GM18526 (cell line): Measurements from ENCODE around the gene SERPINE3.

Source experiments
- POLR2A ChIP-seq: IDR thresholded peaks from 3 replicates; pipeline ENCODE4 v1.6.1; 2011; ENCODE audit not compliant: insufficient read length; ENCODE audit errors: extremely low read depth

SERPINE3 gene

GRCh38 chr13:51341232-51341631 lies 1.7 kb downstream of the SERPINE3 start:
- TF ChIP-seq POLR2A: no peak

- no peak for TF ChIP-seq POLR2A
These were observed 2.3 kb downstream of the SERPINE3 start for GRCh38 chr13:51341791-51342190.

GRCh38 chr13:51342706-51343105 lies 3.2 kb downstream of the SERPINE3 start:
- no peak for TF ChIP-seq POLR2A

- TF ChIP-seq POLR2A: no peak
These were observed 4.0 kb downstream of the SERPINE3 start for GRCh38 chr13:51343475-51343874.

- TF ChIP-seq POLR2A: no peak
These were observed 6.9 kb downstream of the SERPINE3 start for GRCh38 chr13:51346397-51346796.

GRCh38 chr13:51347099-51347498 lies 7.6 kb downstream of the SERPINE3 start:
- TF ChIP-seq POLR2A: no peak

- TF ChIP-seq POLR2A: no peak
These were observed 8.8 kb downstream of the SERPINE3 start for GRCh38 chr13:51348069-51348967.

GRCh38 chr13:51349016-51349415 lies 9.5 kb downstream of the SERPINE3 start:
- no peak for TF ChIP-seq POLR2A

GRCh38 chr13:51355217-51355616 lies 15.7 kb downstream of the SERPINE3 start:
- no peak for TF ChIP-seq POLR2A

- no peak for TF ChIP-seq POLR2A
These were observed 18.6 kb downstream of the SERPINE3 start for GRCh38 chr13:51357928-51358595.

- TF ChIP-seq POLR2A: no peak
These were observed 19.9 kb downstream of the SERPINE3 start for GRCh38 chr13:51359352-51359751.

- no peak for TF ChIP-seq POLR2A
These were observed 21.0 kb downstream of the SERPINE3 start for GRCh38 chr13:51360489-51360888.

- TF ChIP-seq POLR2A: no peak
These were observed 21.6 kb downstream of the SERPINE3 start for GRCh38 chr13:51361106-51361505.

GRCh38 chr13:51363625-51364024 lies 24.1 kb downstream of the SERPINE3 start:
- TF ChIP-seq POLR2A: no peak

- no peak for TF ChIP-seq POLR2A
These were observed 25.0 kb downstream of the SERPINE3 start for GRCh38 chr13:51364404-51365008.

- no peak for TF ChIP-seq POLR2A
These were observed 30.6 kb downstream of the SERPINE3 start for GRCh38 chr13:51370116-51370515.
